SK-N-SH (cell line): ENCODE results near the gene IPPK.

Experiments used
- CTCF ChIP-seq: fragments of 200-600 bp; sonication (generic); IDR thresholded peaks from 2 replicates; pipeline ENCODE4 v1.6.1; 2017; ENCODE audit warnings: antibody characterized with exemption, mild to moderate bottlenecking, moderate library complexity
- MAX ChIP-seq: IDR thresholded peaks from 2 replicates; pipeline ENCODE4 v1.4.0; 2012; ENCODE audit warnings: low read depth
- PBX3 ChIP-seq: IDR thresholded peaks from 2 replicates; pipeline ENCODE4; 2012
- SMC3 ChIP-seq: IDR thresholded peaks from 2 replicates; pipeline ENCODE4 v1.6.1; 2012; ENCODE audit warnings: low read depth, low read length, improper control_type of control experiment

GRCh38 chr9:92642564-92642963 is 27.4 kb downstream of the IPPK start:
- TF ChIP-seq SMC3 (no peak), MAX (no peak), CTCF (no peak), PBX3 (no peak)
